GM18951 (cell line): ENCODE measurements around the gene CDYL2.

ENCODE experiments used
- POLR2A ChIP-seq: IDR thresholded peaks from 4 replicates; pipeline ENCODE4 v1.6.1; 2011; ENCODE audit warnings: mild to moderate bottlenecking; ENCODE audit not compliant: insufficient read length, insufficient read depth; ENCODE audit errors: extremely low read depth
- in situ Hi-C: fragments of 300-500 bp; cut with MboI; formaldehyde crosslinking; loops from one replicate; pipeline ENCODE4 v1.12.0; 2022; ENCODE audit warnings: low sequenced_read_pairs, mixed read lengths, inconsistent platforms; ENCODE audit not compliant: unreplicated experiment

CDYL2 gene

GRCh38 chr16:80620736-80621605, 183.4 kb downstream of the CDYL2 start:
- in situ Hi-C loops = no loop called here
- no peak for TF ChIP-seq POLR2A

- TF ChIP-seq POLR2A = no peak
- in situ Hi-C loops = no loop called here
Observed at GRCh38 chr16:80619824-80620223, 184.6 kb downstream of the CDYL2 start.

GRCh38 chr16:80618862-80619648, 185.3 kb downstream of the CDYL2 start:
- no peak for TF ChIP-seq POLR2A
- in situ Hi-C loops = no loop called here

- in situ Hi-C loops = no loop called here
- TF ChIP-seq POLR2A = no peak
Observed at GRCh38 chr16:80616362-80616761, 188.0 kb downstream of the CDYL2 start.

GRCh38 chr16:80615735-80616134, 188.7 kb downstream of the CDYL2 start:
- no peak for TF ChIP-seq POLR2A
- in situ Hi-C loops = no loop called here

GRCh38 chr16:80614908-80615671, 189.3 kb downstream of the CDYL2 start:
- no peak for TF ChIP-seq POLR2A
- in situ Hi-C loops = no loop called here

- TF ChIP-seq POLR2A = no peak
- in situ Hi-C loops = no loop called here
Observed at GRCh38 chr16:80612461-80613017, 191.9 kb downstream of the CDYL2 start.

- no peak for TF ChIP-seq POLR2A
- in situ Hi-C loops = no loop called here
Observed at GRCh38 chr16:80611930-80612327, 192.5 kb downstream of the CDYL2 start.

- in situ Hi-C loops = no loop called here
- TF ChIP-seq POLR2A = no peak
Observed at GRCh38 chr16:80611171-80611929, 193.0 kb downstream of the CDYL2 start.

GRCh38 chr16:80610481-80611156, 193.8 kb downstream of the CDYL2 start:
- TF ChIP-seq POLR2A = no peak
- in situ Hi-C loops = no loop called here

- TF ChIP-seq POLR2A = no peak
- in situ Hi-C loops = no loop called here
Observed at GRCh38 chr16:80608946-80609345, 195.5 kb downstream of the CDYL2 start.

- in situ Hi-C loops = no loop called here
Observed at GRCh38 chr16:80607204-80607603, 197.2 kb downstream of the CDYL2 start.

More at GRCh38 chr16:80607204-80607603, 197.2 kb downstream of the CDYL2 start:
- TF ChIP-seq POLR2A = no peak
